ENCODE measurements around the gene CACNA1E. TPM values are rescaled to one million over a fixed set of nuclear protein-coding genes. Genes with fewer than 3 reads are reported as not detected.

The CACNA1E gene
- total and polyA plus RNA-seq, 2 of the 13 experiments (the other 11 are each of a cell fraction or from before 2014, with no cell fraction given) = not detected

- H3K27ac ChIP-seq (ENCODE audit: extremely low read length, insufficient read depth, low read length) = no peak overlapping the region
- BruUV-seq (replicated peaks) = no TSS peak
- H2AFZ ChIP-seq (ENCODE audit: low read length) = no peak overlapping the region
- H3K9me3 ChIP-seq (ENCODE audit: low read length) = no peaks in the 10 kb centered on the region
- no peaks in the 10 kb centered on the region for H3K79me2 ChIP-seq (ENCODE audit: insufficient read depth, low read length)
- H3K4me3 ChIP-seq (replicated peaks in 1 of 3; ENCODE audit: insufficient read depth in 1 of 3, low read depth in 2 of 3, low read length in 3 of 3) = no peak overlapping the region
- intact Hi-C loops (cut with micrococcal nuclease; ENCODE audit: unreplicated experiment) = no loop called here
- no peaks in the 10 kb centered on the region for H4K20me1 ChIP-seq (ENCODE audit: insufficient read depth, low read length)
- no peak overlapping the region for H3K9ac ChIP-seq (ENCODE audit: insufficient read depth, low read depth, low read length)
- FAIRE-seq (no peak), ATAC-seq (no peak), DNase-seq (ENCODE audit: low spot score) (no peak)
- no peaks in the 10 kb centered on the region for H3K4me1 ChIP-seq (ENCODE audit: insufficient read depth, low read length)
- H3K36me3 ChIP-seq (replicated peaks in 1 of 2; ENCODE audit: control insufficient read depth in 1 of 2, insufficient read depth in 2 of 2, low read length in 2 of 2) = no peaks in the 10 kb centered on the region
- no peaks in the 10 kb centered on the region; a peak in 1 of 5 replicates for H3K27me3 ChIP-seq (ENCODE audit: control insufficient read depth in 1 of 2, insufficient read depth in 2 of 2, low read length in 2 of 2)
- WGBS (ENCODE audit: low lambda C conversion rate) = 11% methylated on average over 4 of the region's 4 CpGs
- POLR2A ChIA-PET = no interaction called here
- in situ Hi-C loops (cut with HindIII; ENCODE audit: extremely low pct_ligation_motif_present, low pct_unique_long_range_greater_than_20kb) = no loop called here
- no peak overlapping the region for H3K4me2 ChIP-seq (ENCODE audit: low read depth, low read length)
- CTCF ChIA-PET (ENCODE audit: low intra/inter-chr PET ratio, low total read pairs) = no interaction called here
- TF ChIP-seq ZNF503 (CRISPR knock-in tag; IDR thresholded peaks at IDR 0.05) = no peak
- TF ChIP-seq, protein P1, sequence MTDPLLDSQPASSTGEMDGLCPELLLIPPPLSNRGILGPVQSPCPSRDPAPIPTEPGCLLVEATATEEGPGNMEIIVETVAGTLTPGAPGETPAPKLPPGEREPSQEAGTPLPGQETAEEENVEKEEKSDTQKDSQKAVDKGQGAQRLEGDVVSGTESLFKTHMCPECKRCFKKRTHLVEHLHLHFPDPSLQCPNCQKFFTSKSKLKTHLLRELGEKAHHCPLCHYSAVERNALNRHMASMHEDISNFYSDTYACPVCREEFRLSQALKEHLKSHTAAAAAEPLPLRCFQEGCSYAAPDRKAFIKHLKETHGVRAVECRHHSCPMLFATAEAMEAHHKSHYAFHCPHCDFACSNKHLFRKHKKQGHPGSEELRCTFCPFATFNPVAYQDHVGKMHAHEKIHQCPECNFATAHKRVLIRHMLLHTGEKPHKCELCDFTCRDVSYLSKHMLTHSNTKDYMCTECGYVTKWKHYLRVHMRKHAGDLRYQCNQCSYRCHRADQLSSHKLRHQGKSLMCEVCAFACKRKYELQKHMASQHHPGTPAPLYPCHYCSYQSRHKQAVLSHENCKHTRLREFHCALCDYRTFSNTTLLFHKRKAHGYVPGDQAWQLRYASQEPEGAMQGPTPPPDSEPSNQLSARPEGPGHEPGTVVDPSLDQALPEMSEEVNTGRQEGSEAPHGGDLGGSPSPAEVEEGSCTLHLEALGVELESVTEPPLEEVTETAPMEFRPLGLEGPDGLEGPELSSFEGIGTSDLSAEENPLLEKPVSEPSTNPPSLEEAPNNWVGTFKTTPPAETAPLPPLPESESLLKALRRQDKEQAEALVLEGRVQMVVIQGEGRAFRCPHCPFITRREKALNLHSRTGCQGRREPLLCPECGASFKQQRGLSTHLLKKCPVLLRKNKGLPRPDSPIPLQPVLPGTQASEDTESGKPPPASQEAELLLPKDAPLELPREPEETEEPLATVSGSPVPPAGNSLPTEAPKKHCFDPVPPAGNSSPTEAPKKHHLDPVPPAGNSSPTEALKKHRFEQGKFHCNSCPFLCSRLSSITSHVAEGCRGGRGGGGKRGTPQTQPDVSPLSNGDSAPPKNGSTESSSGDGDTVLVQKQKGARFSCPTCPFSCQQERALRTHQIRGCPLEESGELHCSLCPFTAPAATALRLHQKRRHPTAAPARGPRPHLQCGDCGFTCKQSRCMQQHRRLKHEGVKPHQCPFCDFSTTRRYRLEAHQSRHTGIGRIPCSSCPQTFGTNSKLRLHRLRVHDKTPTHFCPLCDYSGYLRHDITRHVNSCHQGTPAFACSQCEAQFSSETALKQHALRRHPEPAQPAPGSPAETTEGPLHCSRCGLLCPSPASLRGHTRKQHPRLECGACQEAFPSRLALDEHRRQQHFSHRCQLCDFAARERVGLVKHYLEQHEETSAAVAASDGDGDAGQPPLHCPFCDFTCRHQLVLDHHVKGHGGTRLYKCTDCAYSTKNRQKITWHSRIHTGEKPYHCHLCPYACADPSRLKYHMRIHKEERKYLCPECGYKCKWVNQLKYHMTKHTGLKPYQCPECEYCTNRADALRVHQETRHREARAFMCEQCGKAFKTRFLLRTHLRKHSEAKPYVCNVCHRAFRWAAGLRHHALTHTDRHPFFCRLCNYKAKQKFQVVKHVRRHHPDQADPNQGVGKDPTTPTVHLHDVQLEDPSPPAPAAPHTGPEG (CRISPR knock-in tag; IDR thresholded peaks at IDR 0.05) = no peak
- TF ChIP-seq TOPORS (CRISPR knock-in tag; IDR thresholded peaks at IDR 0.05) = no peak
- TF ChIP-seq ZNF331 (CRISPR knock-in tag; IDR thresholded peaks at IDR 0.05) = no peak
- TF ChIP-seq ATM (IDR thresholded peaks at IDR 0.05; ENCODE audit: borderline replicate concordance) = no peak
- TF ChIP-seq IRX3 (CRISPR knock-in tag; IDR thresholded peaks at IDR 0.05; ENCODE audit: borderline replicate concordance, low read depth) = no peak
- no peak for TF ChIP-seq DRAP1 (CRISPR knock-in tag; IDR thresholded peaks at IDR 0.05)
- TF ChIP-seq, protein P2, sequence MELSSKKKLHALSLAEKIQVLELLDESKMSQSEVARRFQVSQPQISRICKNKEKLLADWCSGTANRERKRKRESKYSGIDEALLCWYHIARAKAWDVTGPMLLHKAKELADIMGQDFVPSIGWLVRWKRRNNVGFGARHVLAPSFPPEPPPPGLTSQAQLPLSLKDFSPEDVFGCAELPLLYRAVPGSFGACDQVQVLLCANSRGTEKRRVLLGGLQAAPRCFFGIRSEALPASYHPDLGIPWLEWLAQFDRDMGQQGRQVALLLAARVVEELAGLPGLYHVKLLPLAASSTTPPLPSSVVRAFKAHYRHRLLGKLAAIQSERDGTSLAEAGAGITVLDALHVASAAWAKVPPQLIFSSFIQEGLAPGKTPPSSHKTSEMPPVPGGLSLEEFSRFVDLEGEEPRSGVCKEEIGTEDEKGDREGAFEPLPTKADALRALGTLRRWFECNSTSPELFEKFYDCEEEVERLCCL (CRISPR knock-in tag; IDR thresholded peaks at IDR 0.05; ENCODE audit: borderline replicate concordance) = no peak
- no peak for TF ChIP-seq ZNF225 (CRISPR knock-in tag; IDR thresholded peaks at IDR 0.05)
- TF ChIP-seq TBX3 (IDR thresholded peaks at IDR 0.05; ENCODE audit: borderline replicate concordance) = no peak
- TF ChIP-seq MEF2D (CRISPR knock-in tag; IDR thresholded peaks at IDR 0.05) = no peak
- TF ChIP-seq TEAD3 (CRISPR knock-in tag; optimal IDR thresholded peaks at IDR 0.05; ENCODE audit: borderline replicate concordance) = no peak
- TF ChIP-seq REL (CRISPR knock-in tag; conservative IDR thresholded peaks at IDR 0.05) = no peak
- TF ChIP-seq TFAP4 (IDR thresholded peaks at IDR 0.05; ENCODE audit: borderline replicate concordance, low read depth) = no peak
- TF ChIP-seq ZNF780A (CRISPR knock-in tag; IDR thresholded peaks at IDR 0.05) = no peak
These were observed 323.9 kb downstream of the CACNA1E start for GRCh38 chr1:181807251-181807650.

Measured in HepG2 (cell line).